Activated T-cell treated with anti-CD3 and anti-CD28 coated beads, Interleukin-2, amount 50 U/mL, for 72 hours (primary cell): ENCODE results near the gene PTRHD1. TPM values are rescaled to one million over a fixed set of nuclear protein-coding genes. Genes with fewer than 3 reads are reported as not detected.
"Not testable (repeated sequence)": the region's sequence is repeated elsewhere in the genome, so short reads cannot be mapped to it uniquely, and the experiment has no call there.

Experiments used
- ATAC-seq, 2 donors: fragments of 150-1000 bp; cut with Tn5 transposase; replicated peaks in 1 of 2; 2 replicates each; pipeline ENCODE4 v1.10.0; 2021; ENCODE audit warnings: moderate library complexity in 2 of 2, mild to moderate bottlenecking in 1 of 2
- DNase-seq, 2 donors: peaks; one replicate each; pipeline ENCODE4 v3.0.0; 2021 to 2022; ENCODE audit warnings: mixed read lengths in 1 of 2
- H3K27ac Mint-ChIP-seq: one replicate; pipeline ENCODE4 v1.8.0; 2022; ENCODE audit warnings: mild to moderate bottlenecking, moderate library complexity, mixed read lengths
- H3K27me3 Mint-ChIP-seq: one replicate; pipeline ENCODE4 v1.8.0; 2022; ENCODE audit warnings: low read depth, mixed read lengths
- H3K36me3 Mint-ChIP-seq, 2 donors: one replicate each; pipeline ENCODE4 v1.8.0; 2022; ENCODE audit warnings: mixed read lengths in 2 of 2, mild to moderate bottlenecking in 1 of 2; ENCODE audit not compliant: insufficient read depth in 2 of 2
- H3K4me1 Mint-ChIP-seq: one replicate; pipeline ENCODE4 v1.8.0; 2022; ENCODE audit warnings: low read depth, mixed read lengths
- H3K4me3 Mint-ChIP-seq, 2 donors: one replicate each; pipeline ENCODE4 v1.8.0; 2022; ENCODE audit warnings: mild to moderate bottlenecking in 2 of 2, mixed read lengths in 2 of 2, moderate library complexity in 2 of 2
- H3K9me3 Mint-ChIP-seq, 2 donors: one replicate each; pipeline ENCODE4 v1.8.0; 2022; ENCODE audit warnings: mixed read lengths in 2 of 2
- total RNA-seq, 2 donors: library from RNA; stranded (reverse); gene quantifications; one replicate each; pipeline ENCODE4 v1.2.3, GENCODE V29; 2022

The PTRHD1 gene
- total RNA-seq, 2 donors from 2014 or later = 25.5 to 29.3 TPM

GRCh38 chr2:24813691-24814137 lies 20.5 kb upstream of the PTRHD1 start:
- Mint-ChIP-seq H3K27me3 (no peaks in the 10 kb centered on the region), H3K4me3 (no peak overlapping the region), H3K36me3 (peaks cover 7 to 35% of the 10 kb centered on the region in 2 donors), H3K9me3 (no peaks in the 10 kb centered on the region), H3K27ac (no peak overlapping the region), H3K4me1 (peaks cover 9% of the 10 kb centered on the region)
- ATAC-seq (no peak), DNase-seq (no peak)

DNA sequence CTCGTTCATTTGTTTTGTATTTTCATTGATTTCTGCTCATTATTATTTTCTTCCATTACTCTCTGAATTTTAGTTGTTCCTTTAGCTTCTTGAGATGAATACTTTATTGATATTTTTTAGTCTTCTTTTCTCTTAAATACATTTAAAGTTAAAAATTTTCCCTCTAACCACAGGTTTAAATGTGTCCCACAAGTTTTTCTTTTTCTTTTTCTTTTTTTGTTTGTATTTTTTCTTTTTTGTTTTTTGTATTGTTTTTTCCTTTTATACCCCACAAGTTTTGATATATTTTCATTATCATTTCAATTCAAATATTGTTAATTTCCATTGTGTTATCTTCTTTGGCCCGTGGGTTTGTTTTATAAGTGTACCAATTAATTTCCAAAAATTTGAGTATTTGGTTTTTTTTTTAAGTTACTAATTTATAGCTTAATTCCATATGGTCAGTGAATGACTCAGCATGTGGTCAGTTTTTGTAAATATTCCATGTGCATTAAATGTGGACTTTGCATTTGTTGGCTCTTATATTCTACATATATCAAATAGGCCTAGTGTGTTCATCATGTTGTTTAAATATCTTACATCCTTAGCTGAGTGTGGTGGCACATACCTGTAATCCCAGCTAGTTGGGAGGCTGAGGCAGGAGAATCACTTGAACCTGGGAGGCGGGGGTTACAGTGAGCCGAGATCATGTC lies 16.3 kb upstream of the PTRHD1 start:
- ATAC-seq = no peak
- H3K4me1 Mint-ChIP-seq = peaks cover 24% of the 10 kb centered on the region
- no peak for DNase-seq
- peak overlapping the region in 1 of 2 donors; percentile 48 for H3K4me3 Mint-ChIP-seq
- peaks cover 18 to 44% of the 10 kb centered on the region in 2 donors for H3K36me3 Mint-ChIP-seq
- H3K9me3 Mint-ChIP-seq = no peaks in the 10 kb centered on the region
- no peaks in the 10 kb centered on the region for H3K27me3 Mint-ChIP-seq
- H3K27ac Mint-ChIP-seq = peak overlapping the region; percentile 43

GRCh38 chr2:24806661-24807036 lies 13.5 kb upstream of the PTRHD1 start:
- H3K36me3 Mint-ChIP-seq = peaks cover 18 to 46% of the 10 kb centered on the region in 2 donors
- DNase-seq (no peak), ATAC-seq (no peak)
- peaks cover 24% of the 10 kb centered on the region for H3K4me1 Mint-ChIP-seq
- H3K4me3 Mint-ChIP-seq = no peak overlapping the region
- peak overlapping the region; percentile 77 for H3K27ac Mint-ChIP-seq
- H3K9me3 Mint-ChIP-seq = peaks cover 0 to 2% of the 10 kb centered on the region in 2 donors
- no peaks in the 10 kb centered on the region for H3K27me3 Mint-ChIP-seq

DNA sequence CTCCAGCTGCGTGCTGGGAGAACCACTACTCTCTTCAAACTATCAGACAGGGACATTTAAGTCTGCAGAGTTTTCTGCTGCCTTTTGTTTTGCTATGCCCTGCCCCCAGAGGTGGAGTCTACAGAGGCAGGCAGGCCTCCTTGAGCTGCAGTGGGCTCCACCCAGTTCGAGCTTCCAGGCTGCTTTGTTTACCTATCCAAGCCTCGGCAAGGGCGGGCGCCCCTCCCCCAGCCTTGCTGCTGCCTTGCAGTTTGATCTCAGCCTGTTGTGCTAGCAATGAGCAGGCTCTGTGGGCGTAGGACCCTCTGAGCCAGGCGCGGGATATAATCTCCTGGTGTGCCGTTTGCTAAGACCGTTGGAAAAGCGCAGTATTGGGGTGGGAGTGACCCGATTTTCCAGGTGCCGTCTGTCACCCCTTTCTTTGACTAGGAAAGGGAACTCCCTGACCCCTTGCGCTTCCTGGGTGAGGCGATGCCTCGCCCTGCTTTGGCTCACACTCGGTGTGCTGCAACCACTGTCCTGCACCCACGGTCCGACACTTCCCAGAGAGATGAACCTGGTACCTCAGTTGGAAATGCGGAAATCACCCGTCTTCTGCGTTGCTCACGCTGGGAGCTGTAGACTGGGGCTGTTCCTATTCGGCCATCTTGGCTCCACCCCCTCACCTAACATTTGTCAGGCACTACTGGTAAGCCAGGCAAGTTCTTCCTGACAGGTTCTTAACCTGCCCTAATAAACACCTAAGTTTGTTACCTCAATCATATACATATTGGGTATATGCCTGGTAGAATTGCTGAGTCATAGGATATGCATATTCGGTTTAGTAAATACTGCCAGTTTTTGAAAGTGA lies 12.8 kb upstream of the PTRHD1 start:
- peaks cover 18 to 49% of the 10 kb centered on the region in 2 donors for H3K36me3 Mint-ChIP-seq
- H3K9me3 Mint-ChIP-seq, H3K27ac Mint-ChIP-seq, H3K27me3 Mint-ChIP-seq, H3K4me3 Mint-ChIP-seq, DNase-seq, ATAC-seq: not testable (repeated sequence)
- peaks cover 24% of the 10 kb centered on the region for H3K4me1 Mint-ChIP-seq

- peaks cover 19% of the 10 kb centered on the region for H3K4me1 Mint-ChIP-seq
- H3K9me3 Mint-ChIP-seq, H3K27me3 Mint-ChIP-seq, DNase-seq, H3K4me3 Mint-ChIP-seq, H3K27ac Mint-ChIP-seq, ATAC-seq: not testable (repeated sequence)
- H3K36me3 Mint-ChIP-seq = peaks cover 25 to 62% of the 10 kb centered on the region in 2 donors
Observed at GRCh38 chr2:24800487-24800886, 7.3 kb upstream of the PTRHD1 start.

DNA sequence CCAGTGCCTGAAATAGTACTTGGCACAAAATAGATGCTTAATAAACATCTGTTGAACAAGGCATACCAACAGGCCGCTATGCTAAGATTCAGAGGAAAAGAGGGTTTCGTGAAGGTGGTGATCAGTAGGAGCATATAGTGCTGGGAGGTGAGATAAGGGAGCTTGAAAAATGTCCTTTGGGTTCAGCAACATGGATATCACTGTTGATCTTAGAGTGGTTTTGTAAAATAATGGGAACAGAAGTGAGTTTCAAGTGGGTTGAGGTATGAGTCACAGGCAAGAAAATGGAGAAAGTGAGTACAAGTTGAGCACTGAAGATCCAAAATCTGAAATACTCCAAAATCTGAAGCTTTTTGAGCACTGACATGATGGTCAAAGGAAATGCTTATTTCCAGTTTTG lies 4.5 kb upstream of the PTRHD1 start:
- Mint-ChIP-seq H3K27ac (peak overlapping the region; percentile 22), H3K4me1 (peaks cover 34% of the 10 kb centered on the region), H3K36me3 (peaks cover 18 to 47% of the 10 kb centered on the region in 2 donors), H3K9me3 (peaks cover 0 to 2% of the 10 kb centered on the region in 2 donors), H3K27me3 (no peaks in the 10 kb centered on the region), H3K4me3 (no peak overlapping the region)
- ATAC-seq = no peak
- DNase-seq = no peak

GRCh38 chr2:24793761-24794435 lies 707 bp upstream of the PTRHD1 start:
- H3K36me3 Mint-ChIP-seq = peaks cover 10 to 25% of the 10 kb centered on the region in 2 donors
- peak overlapping the region; percentile 100 for H3K27ac Mint-ChIP-seq
- H3K4me3 Mint-ChIP-seq = peak overlapping the region; percentile 95 to 97
- no peaks in the 10 kb centered on the region for H3K9me3 Mint-ChIP-seq
- H3K27me3 Mint-ChIP-seq = no peaks in the 10 kb centered on the region
- H3K4me1 Mint-ChIP-seq = peaks cover 40% of the 10 kb centered on the region
- DNase-seq (peak; percentile 13 to 16), ATAC-seq (no peak)

- Mint-ChIP-seq H3K9me3 (no peaks in the 10 kb centered on the region), H3K4me3 (peak overlapping the region; percentile 95 to 97), H3K27ac (peak overlapping the region; percentile 100), H3K36me3 (peaks cover 4 to 13% of the 10 kb centered on the region in 2 donors), H3K27me3 (no peaks in the 10 kb centered on the region), H3K4me1 (peaks cover 34% of the 10 kb centered on the region)
- ATAC-seq (no peak), DNase-seq (no peak)
Observed at GRCh38 chr2:24792542-24792873, 683 bp downstream of the PTRHD1 start.

DNA sequence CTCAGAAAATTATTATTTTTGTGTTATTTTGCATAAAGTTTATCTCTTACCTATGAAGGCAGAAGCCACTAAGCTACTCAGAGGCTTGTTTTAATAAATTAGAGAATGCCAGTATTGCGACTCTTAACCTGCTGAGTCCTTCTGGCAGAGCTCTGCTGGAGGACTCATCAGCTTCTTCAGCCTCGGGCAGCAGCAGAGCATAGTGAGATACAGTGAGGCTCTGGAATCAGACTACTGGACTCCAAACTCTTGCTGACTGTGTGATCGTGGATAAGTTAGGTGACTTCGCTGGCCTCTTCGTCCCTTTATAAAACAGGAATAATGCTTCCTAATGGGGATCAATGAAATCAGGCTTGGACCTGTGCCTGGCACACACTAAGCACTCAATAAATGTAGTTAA lies 1.7 kb downstream of the PTRHD1 start:
- ATAC-seq (no peak), DNase-seq (no peak)
- no peak overlapping the region for H3K4me3 Mint-ChIP-seq
- H3K4me1 Mint-ChIP-seq = peaks cover 24% of the 10 kb centered on the region
- no peaks in the 10 kb centered on the region for H3K27me3 Mint-ChIP-seq
- no peak overlapping the region for H3K27ac Mint-ChIP-seq
- peaks cover 2 to 3% of the 10 kb centered on the region in 2 donors for H3K36me3 Mint-ChIP-seq
- H3K9me3 Mint-ChIP-seq = no peaks in the 10 kb centered on the region

- Mint-ChIP-seq H3K9me3 (no peaks in the 10 kb centered on the region), H3K27ac (no peak overlapping the region), H3K4me1 (peaks cover 6% of the 10 kb centered on the region), H3K4me3 (no peak overlapping the region), H3K27me3 (no peaks in the 10 kb centered on the region), H3K36me3 (peaks cover 2% of the 10 kb centered on the region in 2 donors)
- no peak for ATAC-seq
- DNase-seq = no peak
Observed at GRCh38 chr2:24788816-24789215, 4.4 kb downstream of the PTRHD1 start.

DNA sequence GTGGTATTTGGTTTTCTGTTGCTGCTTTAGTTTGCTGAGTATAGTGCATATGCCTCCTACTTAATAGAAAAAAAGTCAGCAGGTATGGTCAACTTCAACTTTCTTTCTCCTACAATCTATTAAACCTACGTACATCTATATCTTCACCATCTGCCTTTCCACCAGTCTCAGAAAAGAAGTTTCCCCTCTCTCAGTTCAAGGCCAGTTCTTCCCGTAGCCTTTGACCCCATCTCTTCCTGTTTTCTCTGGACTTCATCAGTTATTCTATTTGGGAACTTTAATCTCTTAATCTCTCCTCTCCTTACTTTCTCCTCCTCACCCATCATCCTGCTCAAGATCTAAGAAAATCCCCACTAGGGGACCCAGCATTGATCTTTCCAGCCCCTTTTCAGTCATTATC lies 5.7 kb downstream of the PTRHD1 start:
- H3K27me3 Mint-ChIP-seq = peaks cover 5% of the 10 kb centered on the region
- no peaks in the 10 kb centered on the region for H3K36me3 Mint-ChIP-seq
- peaks cover 4% of the 10 kb centered on the region for H3K4me1 Mint-ChIP-seq
- no peaks in the 10 kb centered on the region for H3K9me3 Mint-ChIP-seq
- ATAC-seq (no peak), DNase-seq (no peak)
- H3K27ac Mint-ChIP-seq = no peak overlapping the region
- H3K4me3 Mint-ChIP-seq = no peak overlapping the region

GRCh38 chr2:24785671-24786321 lies 7.4 kb downstream of the PTRHD1 start:
- no peak overlapping the region for H3K4me3 Mint-ChIP-seq
- peaks cover 10% of the 10 kb centered on the region for H3K27me3 Mint-ChIP-seq
- no peaks in the 10 kb centered on the region for H3K9me3 Mint-ChIP-seq
- ATAC-seq (no peak), DNase-seq (no peak)
- no peaks in the 10 kb centered on the region for H3K4me1 Mint-ChIP-seq
- H3K27ac Mint-ChIP-seq = no peak overlapping the region
- H3K36me3 Mint-ChIP-seq = no peaks in the 10 kb centered on the region

- Mint-ChIP-seq H3K4me3 (no peak overlapping the region), H3K27ac (no peak overlapping the region), H3K4me1 (no peaks in the 10 kb centered on the region), H3K36me3 (no peaks in the 10 kb centered on the region), H3K27me3 (peaks cover 14% of the 10 kb centered on the region), H3K9me3 (no peaks in the 10 kb centered on the region)
- DNase-seq (no peak), ATAC-seq (no peak)
Observed at GRCh38 chr2:24783641-24784040, 9.6 kb downstream of the PTRHD1 start.
